Heart left ventricle (tissue), 13 donors: ENCODE measurements around the gene ACR.

Source experiments
- POLR2A ChIP-seq, 2 donors: fragments of 450-650 bp; IDR thresholded peaks; one replicate each; pipeline ENCODE4 v1.6.1; 2017; ENCODE audit warnings: antibody characterized with exemption in 2 of 2, mild to moderate bottlenecking in 2 of 2, moderate library complexity in 2 of 2
- TF ChIP-seq, protein P1 (sequence below), 12 donors: fragments of 200-600 bp; sonication (generic) in 4 of 12; IDR thresholded peaks; one replicate each; pipeline versions ENCODE4 v1.5.0 to v1.8.0; 2018 to 2022; ENCODE audit warnings: antibody characterized with exemption in 12 of 12, mild to moderate bottlenecking in 5 of 12
- donor health status: ischemic (EF 13 %, LVEDD 7.1; RV severe dilation, severe dysfunction).
- donor health status: DM: no; HTN: yes; CAD: no.
- donor health status: DM: no; HTN: no; CAD: no.
- donor health status: ischemic (EF 25% LVEDD 6.9; RV normal size, moderate dysfunction).
- donor health status: ischemic (EF 25% LVEDD 5.7; RV mildly dilated, moderate dysfunction).
- donor health status: ischemic (EF 35%, LVEDD 5.7; RV mildly dilated, moderate dysfunction).
- donor health status: nonischemic (EF 11% LVEDD 7.7; RV severe dilation, severe dysfunction).
- donor health status: DM: yes; HTN: yes; CAD: no.
- donor health status: PGD.
- donor health status: ischemic (EF 29% LVEDD 5.4; RV normal size, mild dysfunction).
- donor health status: nonischemic (EF 23%, LVEDD 6.1; RV moderate dilation, normal function).

DNA sequence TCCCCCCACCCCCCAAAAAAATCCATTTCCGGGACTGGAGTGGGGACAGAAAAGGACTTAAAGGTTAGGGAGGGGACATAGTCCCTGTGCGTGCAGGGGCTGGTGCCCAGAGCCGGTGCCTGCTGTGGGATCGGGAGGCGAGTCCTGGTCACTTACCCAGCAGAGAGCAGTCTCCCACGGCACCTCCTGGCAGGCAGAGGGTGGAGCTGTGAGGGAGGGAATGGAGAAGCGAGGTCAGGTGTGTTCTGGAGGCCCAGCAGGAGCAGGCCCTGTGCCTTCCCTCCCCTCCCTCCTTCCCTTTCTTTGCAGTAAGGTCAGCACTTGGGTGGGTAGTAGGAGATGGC, 37.0 kb upstream of the ACR start:
- TF ChIP-seq, protein P1, sequence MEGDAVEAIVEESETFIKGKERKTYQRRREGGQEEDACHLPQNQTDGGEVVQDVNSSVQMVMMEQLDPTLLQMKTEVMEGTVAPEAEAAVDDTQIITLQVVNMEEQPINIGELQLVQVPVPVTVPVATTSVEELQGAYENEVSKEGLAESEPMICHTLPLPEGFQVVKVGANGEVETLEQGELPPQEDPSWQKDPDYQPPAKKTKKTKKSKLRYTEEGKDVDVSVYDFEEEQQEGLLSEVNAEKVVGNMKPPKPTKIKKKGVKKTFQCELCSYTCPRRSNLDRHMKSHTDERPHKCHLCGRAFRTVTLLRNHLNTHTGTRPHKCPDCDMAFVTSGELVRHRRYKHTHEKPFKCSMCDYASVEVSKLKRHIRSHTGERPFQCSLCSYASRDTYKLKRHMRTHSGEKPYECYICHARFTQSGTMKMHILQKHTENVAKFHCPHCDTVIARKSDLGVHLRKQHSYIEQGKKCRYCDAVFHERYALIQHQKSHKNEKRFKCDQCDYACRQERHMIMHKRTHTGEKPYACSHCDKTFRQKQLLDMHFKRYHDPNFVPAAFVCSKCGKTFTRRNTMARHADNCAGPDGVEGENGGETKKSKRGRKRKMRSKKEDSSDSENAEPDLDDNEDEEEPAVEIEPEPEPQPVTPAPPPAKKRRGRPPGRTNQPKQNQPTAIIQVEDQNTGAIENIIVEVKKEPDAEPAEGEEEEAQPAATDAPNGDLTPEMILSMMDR (IDR thresholded peaks at IDR 0.05), result no peak
- TF ChIP-seq POLR2A (IDR thresholded peaks at IDR 0.05), result no peak
